ENCODE measurements around the gene TXNIP. TPM values are rescaled to one million over a fixed set of nuclear protein-coding genes. Genes with fewer than 3 reads are reported as not detected.
A peak's percentile ranks its signal among the peaks of the same experiment; 100 is the strongest.

TXNIP gene
- total RNA-seq, 1 donor from 2014 or later, result 157 TPM

- no peaks in the 10 kb centered on the region for H3K36me3 Mint-ChIP-seq (ENCODE audit: low read depth, unreplicated experiment)
- DNase-seq (ENCODE audit: low read depth), result peak; percentile 100
- peaks cover 5% of the 10 kb centered on the region for H3K4me1 Mint-ChIP-seq (ENCODE audit: low read depth, unreplicated experiment)
- H3K27ac Mint-ChIP-seq (ENCODE audit: unreplicated experiment), result no peak overlapping the region
- Histone ChIP-seq H3K27me3 (ENCODE audit: insufficient read depth, low read length) (no peaks in the 10 kb centered on the region), H3K27ac (ENCODE audit: low read depth, low read length) (peak overlapping the region; percentile 93), H3K4me1 (ENCODE audit: insufficient read depth, low read length) (peaks cover 28% of the 10 kb centered on the region), H3K9ac (ENCODE audit: low read length) (peak overlapping the region; percentile 80), H4K20me1 (ENCODE audit: insufficient read depth, low read length) (no peaks in the 10 kb centered on the region), H2AFZ (ENCODE audit: low read depth, low read length) (peak overlapping the region; percentile 45), H3K9me3 (ENCODE audit: insufficient read depth, low read depth, low read length) (no peaks in the 10 kb centered on the region), H3K79me2 (ENCODE audit: insufficient read depth, low read length) (no peaks in the 10 kb centered on the region), H3K36me3 (ENCODE audit: insufficient read depth, low read length) (no peaks in the 10 kb centered on the region), H3K4me2 (ENCODE audit: low read length) (peak overlapping the region; percentile 79), H3K4me3 (ENCODE audit: insufficient read depth, low read depth, low read length) (peak overlapping the region; percentile 24)
- peak; percentile 69 for FAIRE-seq
- no peaks in the 10 kb centered on the region for H3K9me3 Mint-ChIP-seq (ENCODE audit: unreplicated experiment)
- TF ChIP-seq, protein P1, sequence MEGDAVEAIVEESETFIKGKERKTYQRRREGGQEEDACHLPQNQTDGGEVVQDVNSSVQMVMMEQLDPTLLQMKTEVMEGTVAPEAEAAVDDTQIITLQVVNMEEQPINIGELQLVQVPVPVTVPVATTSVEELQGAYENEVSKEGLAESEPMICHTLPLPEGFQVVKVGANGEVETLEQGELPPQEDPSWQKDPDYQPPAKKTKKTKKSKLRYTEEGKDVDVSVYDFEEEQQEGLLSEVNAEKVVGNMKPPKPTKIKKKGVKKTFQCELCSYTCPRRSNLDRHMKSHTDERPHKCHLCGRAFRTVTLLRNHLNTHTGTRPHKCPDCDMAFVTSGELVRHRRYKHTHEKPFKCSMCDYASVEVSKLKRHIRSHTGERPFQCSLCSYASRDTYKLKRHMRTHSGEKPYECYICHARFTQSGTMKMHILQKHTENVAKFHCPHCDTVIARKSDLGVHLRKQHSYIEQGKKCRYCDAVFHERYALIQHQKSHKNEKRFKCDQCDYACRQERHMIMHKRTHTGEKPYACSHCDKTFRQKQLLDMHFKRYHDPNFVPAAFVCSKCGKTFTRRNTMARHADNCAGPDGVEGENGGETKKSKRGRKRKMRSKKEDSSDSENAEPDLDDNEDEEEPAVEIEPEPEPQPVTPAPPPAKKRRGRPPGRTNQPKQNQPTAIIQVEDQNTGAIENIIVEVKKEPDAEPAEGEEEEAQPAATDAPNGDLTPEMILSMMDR (IDR thresholded peaks at IDR 0.05; ENCODE audit: insufficient read depth, low read depth, low read length), result peak; percentile 34
- TF ChIP-seq EZH2 (IDR thresholded peaks at IDR 0.05; ENCODE audit: insufficient read depth, low read length), result no peak
- H3K4me3 Mint-ChIP-seq (ENCODE audit: unreplicated experiment), result no peak overlapping the region
- H3K27me3 Mint-ChIP-seq (ENCODE audit: low read depth, unreplicated experiment), result no peaks in the 10 kb centered on the region
These were observed 17.3 kb downstream of the TXNIP start for GRCh38 chr1:145978854-145979745.

- H3K9me3 Mint-ChIP-seq (ENCODE audit: unreplicated experiment), result no peaks in the 10 kb centered on the region
- H3K27me3 Mint-ChIP-seq (ENCODE audit: low read depth, unreplicated experiment), result no peaks in the 10 kb centered on the region
- H3K4me2 ChIP-seq (ENCODE audit: low read length), result peak overlapping the region; percentile 79
- H3K36me3 Mint-ChIP-seq (ENCODE audit: low read depth, unreplicated experiment), result no peaks in the 10 kb centered on the region
- H3K79me2 ChIP-seq (ENCODE audit: insufficient read depth, low read length), result no peaks in the 10 kb centered on the region
- peak overlapping the region; percentile 93 for H3K27ac ChIP-seq (ENCODE audit: low read depth, low read length)
- H3K4me1 ChIP-seq (ENCODE audit: insufficient read depth, low read length), result peaks cover 28% of the 10 kb centered on the region
- no peak for TF ChIP-seq EZH2 (IDR thresholded peaks at IDR 0.05; ENCODE audit: insufficient read depth, low read length)
- TF ChIP-seq, protein P1 (IDR thresholded peaks at IDR 0.05; ENCODE audit: insufficient read depth, low read depth, low read length), result no peak
- H3K36me3 ChIP-seq (ENCODE audit: insufficient read depth, low read length), result no peaks in the 10 kb centered on the region
- H3K4me3 ChIP-seq (ENCODE audit: insufficient read depth, low read depth, low read length), result peak overlapping the region; percentile 24
- peak overlapping the region; percentile 72 for H3K4me3 Mint-ChIP-seq (ENCODE audit: unreplicated experiment)
- H4K20me1 ChIP-seq (ENCODE audit: insufficient read depth, low read length), result no peaks in the 10 kb centered on the region
- peak overlapping the region; percentile 80 for H3K9ac ChIP-seq (ENCODE audit: low read length)
- H3K9me3 ChIP-seq (ENCODE audit: insufficient read depth, low read depth, low read length), result no peaks in the 10 kb centered on the region
- H2AFZ ChIP-seq (ENCODE audit: low read depth, low read length), result peak overlapping the region; percentile 45
- FAIRE-seq (no peak), DNase-seq (ENCODE audit: low read depth) (no peak)
- H3K4me1 Mint-ChIP-seq (ENCODE audit: low read depth, unreplicated experiment), result peaks cover 5% of the 10 kb centered on the region
- no peak overlapping the region for H3K27ac Mint-ChIP-seq (ENCODE audit: unreplicated experiment)
- H3K27me3 ChIP-seq (ENCODE audit: insufficient read depth, low read length), result no peaks in the 10 kb centered on the region
These were observed 17.9 kb downstream of the TXNIP start for GRCh38 chr1:145978471-145978853.

Measured in astrocyte (in vitro differentiated cells and primary cell).